Neural cell (in vitro differentiated cells): ENCODE data around the gene HPS4.

Experiments used
- CTCF ChIP-seq: fragments of 450-650 bp; IDR thresholded peaks from 2 replicates; pipeline ENCODE4 v1.5.1; 2014; ENCODE audit warnings: antibody characterized with exemption, mild to moderate bottlenecking, moderate library complexity; ENCODE audit not compliant: poor library complexity, severe bottlenecking
- POLR2AphosphoS5 ChIP-seq: IDR thresholded peaks from 2 replicates; pipeline ENCODE4 v1.6.1; 2012
- RAD21 ChIP-seq: fragments of 450-650 bp; conservative IDR thresholded peaks from 2 replicates; pipeline ENCODE4 v1.6.1; 2014; ENCODE audit warnings: antibody characterized with exemption, mild to moderate bottlenecking, moderate library complexity
- REST ChIP-seq: IDR thresholded peaks from 2 replicates; pipeline ENCODE4 v1.6.1; 2012; ENCODE audit warnings: borderline replicate concordance
- SMC3 ChIP-seq: fragments of 450-650 bp; conservative IDR thresholded peaks from 2 replicates; pipeline ENCODE4 v1.6.1; 2014; ENCODE audit warnings: antibody characterized with exemption, mild to moderate bottlenecking, moderate library complexity; ENCODE audit not compliant: poor library complexity
- TAF1 ChIP-seq: IDR thresholded peaks from 2 replicates; pipeline ENCODE4 v1.6.1; 2012; ENCODE audit warnings: low read depth

- TF ChIP-seq CTCF (no peak), POLR2AphosphoS5 (no peak), RAD21 (no peak), REST (no peak), TAF1 (no peak), SMC3 (no peak)
Measured at GRCh38 chr22:26444777-26445176, 38.8 kb downstream of the HPS4 start.
